B cell (primary cell): Measurements from ENCODE around the gene TMEM253. TPM values are rescaled to one million over a fixed set of nuclear protein-coding genes. Genes with fewer than 3 reads are reported as not detected.

ENCODE experiments used
- ATAC-seq: fragments of 200-7000 bp; cut with Tn5 transposase; one replicate; pipeline ENCODE4 v1.10.0; 2021; ENCODE audit warnings: low read depth, mild to moderate bottlenecking, moderate number of reproducible peaks, moderate library complexity
- CTCF ChIA-PET: fragments of 350-600 bp; sonication (Branson Sonifier 250); formaldehyde crosslinking; loops from one replicate; lab custom pipeline; 2021; ENCODE audit warnings: antibody characterized with exemption, inconsistent platforms; lab: Charles Lee
- POLR2A ChIA-PET: fragments of 350-600 bp; sonication (Branson Sonifier 250); formaldehyde crosslinking; loops from one replicate; lab custom pipeline; 2021; ENCODE audit warnings: antibody characterized with exemption; lab: Charles Lee
- DNase-seq: peaks from one replicate; pipeline ENCODE4 v3.0.0; 2013
- H2AFZ ChIP-seq: 2 replicates; pipeline ENCODE4 v1.6.1; 2012; ENCODE audit warnings: mild to moderate bottlenecking, low read depth, low read length; ENCODE audit not compliant: insufficient read depth, poor library complexity, severe bottlenecking
- H3K27ac ChIP-seq, 2 donors: 1 replicate in 1 of 2; 2 replicates in 1 of 2; pipeline ENCODE4 v1.5.1; 2012 to 2013; ENCODE audit warnings: low read length in 2 of 2, mild to moderate bottlenecking in 2 of 2, moderate library complexity in 1 of 2
- H3K27me3 ChIP-seq, 4 experiments: fragments of 200-600 bp in 1 of 4; sonication (generic) in 1 of 4; replicated peaks in 1 of 4; 1 replicate in 2 of 4; 2 replicates in 2 of 4; pipeline versions ENCODE4 v1.6.1 to v1.7.0; 2013 to 2016; ENCODE audit warnings: low read length in 3 of 4, mild to moderate bottlenecking in 2 of 4, mixed read lengths in 1 of 4, moderate library complexity in 1 of 4; ENCODE audit not compliant: insufficient read depth in 4 of 4, control insufficient read depth in 3 of 4; ENCODE audit errors: control extremely low read depth in 1 of 4
- H3K36me3 ChIP-seq, 2 experiments: replicated peaks in 1 of 2; 1 replicate in 1 of 2; 2 replicates in 1 of 2; pipeline versions ENCODE4 v1.6.1 to v1.7.1; 2013; ENCODE audit warnings: low read length in 1 of 2; ENCODE audit not compliant: insufficient read depth in 2 of 2, control insufficient read depth in 1 of 2; ENCODE audit errors: control extremely low read depth in 1 of 2, extremely low read depth in 1 of 2
- H3K4me1 ChIP-seq, 2 donors: fragments of 200-600 bp in 1 of 2; sonication (generic) in 1 of 2; 1 replicate in 1 of 2; 2 replicates in 1 of 2; pipeline versions ENCODE4 v1.5.1 to v1.6.1; 2013 to 2017; ENCODE audit warnings: low read length in 2 of 2; ENCODE audit not compliant: control insufficient read depth in 2 of 2, insufficient read depth in 2 of 2
- H3K4me2 ChIP-seq: replicated peaks from 2 replicates; pipeline ENCODE3; 2012; ENCODE audit warnings: mild to moderate bottlenecking, low read depth, low read length; ENCODE audit not compliant: poor library complexity, severe bottlenecking
- H3K4me3 ChIP-seq, 5 experiments: fragments of 200-600 bp in 1 of 5; sonication (generic) in 1 of 5; 1 replicate in 3 of 5; 2 replicates in 2 of 5; pipeline versions ENCODE4 v1.5.1 to v1.7.0; 2011 to 2016; ENCODE audit warnings: low read length in 4 of 5, mild to moderate bottlenecking in 4 of 5, low read depth in 2 of 5, control low read depth in 1 of 5, moderate library complexity in 1 of 5; ENCODE audit not compliant: insufficient read depth in 1 of 5; ENCODE audit errors: control extremely low read depth in 1 of 5, extremely low read depth in 1 of 5
- H3K79me2 ChIP-seq: fragments of 200-600 bp; sonication (generic); one replicate; pipeline ENCODE4 v1.6.0; 2016; ENCODE audit warnings: low read length; ENCODE audit not compliant: control insufficient read depth, insufficient read depth
- H3K9ac ChIP-seq: fragments of 200-600 bp; sonication (generic); 2 replicates; pipeline ENCODE4 v1.6.1; 2017; ENCODE audit warnings: mild to moderate bottlenecking, low read length, moderate library complexity
- H3K9me3 ChIP-seq, 3 donors: one replicate each; pipeline versions ENCODE4 v1.6.1 to v1.7.1; 2013; ENCODE audit warnings: low read length in 2 of 3; ENCODE audit not compliant: control insufficient read depth in 2 of 3, insufficient read depth in 1 of 3; ENCODE audit errors: control extremely low read depth in 1 of 3
- H4K20me1 ChIP-seq: 2 replicates; pipeline ENCODE4 v1.6.0; 2012; ENCODE audit warnings: mild to moderate bottlenecking, low read length; ENCODE audit not compliant: insufficient read depth, control insufficient read depth, poor library complexity, severe bottlenecking
- H3K27ac Mint-ChIP-seq: one replicate; pipeline ENCODE4 v1.8.0; 2021; ENCODE audit warnings: mixed read lengths
- H3K27me3 Mint-ChIP-seq: one replicate; pipeline ENCODE4 v1.8.0; 2021; ENCODE audit warnings: mixed read lengths
- H3K4me1 Mint-ChIP-seq: one replicate; pipeline ENCODE4 v1.8.0; 2021; ENCODE audit warnings: mixed read lengths
- H3K4me3 Mint-ChIP-seq: one replicate; pipeline ENCODE4 v1.8.0; 2021; ENCODE audit warnings: mixed read lengths
- H3K9me3 Mint-ChIP-seq: one replicate; pipeline ENCODE4 v1.8.0; 2022; ENCODE audit warnings: mixed read lengths; ENCODE audit not compliant: insufficient read depth
- EZH2 ChIP-seq: IDR thresholded peaks from 2 replicates; pipeline ENCODE4 v1.6.1; 2012; ENCODE audit warnings: borderline replicate concordance, low read depth, mild to moderate bottlenecking, moderate library complexity, low read length; ENCODE audit not compliant: insufficient read depth, poor library complexity, severe bottlenecking
- WGBS: methylation state at CpG from one replicate; pipeline ENCODE4 v1.1.5; 2013; ENCODE audit warnings: missing lambda C conversion rate; ENCODE audit not compliant: insufficient coverage; 5-methylcytosine and 5-hydroxymethylcytosine counted together
- intact Hi-C: fragments of 100-400 bp; cut with micrococcal nuclease; formaldehyde crosslinking; loops from one replicate; pipeline ENCODE4 v1.10.0; 2022
- polyA plus RNA-seq: library from polyadenylated mRNA; depleted of rRNA; stranded (reverse); fragments of >200 nt; gene quantifications from 2 replicates; pipeline ENCODE4 v1.2.3, GENCODE V29; 2012
- total RNA-seq, 2 donors: library from RNA; stranded (reverse); fragments of 120-200 nt in 1 of 2; gene quantifications; 1 replicate in 1 of 2; 2 replicates in 1 of 2; pipeline versions ENCODE4 v1.2.3 to v1.2.4, GENCODE V29; 2013 to 2022
- TF ChIP-seq, protein P1 (sequence below): fragments of 200-600 bp; IDR thresholded peaks from one replicate; pipeline ENCODE4 v1.8.0; 2022; ENCODE audit warnings: antibody characterized with exemption, mild to moderate bottlenecking

TMEM253 gene
- total and polyA plus RNA-seq, 2 donors (not counting 1 experiment from before 2014, with no cell fraction given), result not detected

DNA sequence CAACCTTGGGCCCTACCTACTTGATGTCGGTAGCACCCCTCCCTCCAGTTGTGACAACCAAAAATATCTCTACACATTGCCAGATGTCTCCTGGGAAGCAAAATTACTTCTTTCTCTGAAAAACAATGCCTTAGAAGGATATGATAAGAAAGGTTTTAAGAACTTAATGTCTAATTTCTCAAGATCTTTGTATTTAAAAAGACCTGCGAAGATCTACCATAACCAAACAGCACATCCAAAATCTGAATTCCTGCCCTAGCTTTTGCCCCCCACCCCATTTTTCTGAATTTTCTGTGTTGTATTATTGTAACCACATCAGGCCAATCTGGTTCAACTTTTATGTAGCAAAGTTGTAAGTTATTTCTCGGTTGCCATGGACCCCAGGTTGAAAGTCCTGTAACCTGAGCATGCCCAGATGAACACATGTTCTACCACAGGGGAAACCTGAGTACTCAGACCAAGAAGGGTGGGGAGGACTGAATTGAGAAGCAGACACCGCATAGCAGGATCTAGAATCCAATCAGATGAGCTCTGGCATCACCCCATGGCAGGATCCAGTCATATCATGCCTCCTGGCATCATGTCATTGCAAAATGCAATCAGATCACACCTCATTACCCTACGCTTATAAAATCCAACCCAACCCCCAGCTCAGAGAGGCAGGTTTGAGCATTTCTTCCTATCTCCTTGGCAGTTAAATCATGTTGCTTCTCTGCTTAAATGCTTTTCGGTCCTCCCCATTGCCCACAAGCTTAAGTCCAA, 8.7 kb downstream of the TMEM253 start:
- ATAC-seq (no peak), DNase-seq (no peak)
- H3K27me3 ChIP-seq, result no peaks in the 10 kb centered on the region
- ChIA-PET POLR2A (no interaction called here), CTCF (interaction anchor here (0.7 to 11.8 kb wide), 11 partner anchors 14 to 250 kb away, joined by 3 to 348 read pairs (median 4); partner anchors contain the start of gene ARHGEF40)
- H3K4me3 ChIP-seq, result no peak overlapping the region
- no peak overlapping the region for H3K9ac ChIP-seq
- intact Hi-C loops, result loop anchor here (10.0 kb wide), 1 partner anchor 495 kb away; no protein-coding TSS in a partner anchor
- TF ChIP-seq, protein P1, sequence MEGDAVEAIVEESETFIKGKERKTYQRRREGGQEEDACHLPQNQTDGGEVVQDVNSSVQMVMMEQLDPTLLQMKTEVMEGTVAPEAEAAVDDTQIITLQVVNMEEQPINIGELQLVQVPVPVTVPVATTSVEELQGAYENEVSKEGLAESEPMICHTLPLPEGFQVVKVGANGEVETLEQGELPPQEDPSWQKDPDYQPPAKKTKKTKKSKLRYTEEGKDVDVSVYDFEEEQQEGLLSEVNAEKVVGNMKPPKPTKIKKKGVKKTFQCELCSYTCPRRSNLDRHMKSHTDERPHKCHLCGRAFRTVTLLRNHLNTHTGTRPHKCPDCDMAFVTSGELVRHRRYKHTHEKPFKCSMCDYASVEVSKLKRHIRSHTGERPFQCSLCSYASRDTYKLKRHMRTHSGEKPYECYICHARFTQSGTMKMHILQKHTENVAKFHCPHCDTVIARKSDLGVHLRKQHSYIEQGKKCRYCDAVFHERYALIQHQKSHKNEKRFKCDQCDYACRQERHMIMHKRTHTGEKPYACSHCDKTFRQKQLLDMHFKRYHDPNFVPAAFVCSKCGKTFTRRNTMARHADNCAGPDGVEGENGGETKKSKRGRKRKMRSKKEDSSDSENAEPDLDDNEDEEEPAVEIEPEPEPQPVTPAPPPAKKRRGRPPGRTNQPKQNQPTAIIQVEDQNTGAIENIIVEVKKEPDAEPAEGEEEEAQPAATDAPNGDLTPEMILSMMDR, result no peak
- TF ChIP-seq EZH2, result no peak
- Mint-ChIP-seq H3K27me3 (no peaks in the 10 kb centered on the region), H3K4me3 (no peak overlapping the region), H3K4me1 (peaks cover 6% of the 10 kb centered on the region), H3K9me3 (no peaks in the 10 kb centered on the region), H3K27ac (no peak overlapping the region)
- no peak overlapping the region for H3K4me2 ChIP-seq
- no peak overlapping the region for H2AFZ ChIP-seq
- no peaks in the 10 kb centered on the region for H4K20me1 ChIP-seq
- no peaks in the 10 kb centered on the region for H3K79me2 ChIP-seq
- H3K36me3 ChIP-seq, result no peaks in the 10 kb centered on the region
- 72% methylated on average over 4 of the region's 6 CpGs for WGBS
- H3K4me1 ChIP-seq, result peaks cover 6 to 8% of the 10 kb centered on the region in 2 donors
- H3K9me3 ChIP-seq, result no peaks in the 10 kb centered on the region
- H3K27ac ChIP-seq, result no peak overlapping the region

DNA sequence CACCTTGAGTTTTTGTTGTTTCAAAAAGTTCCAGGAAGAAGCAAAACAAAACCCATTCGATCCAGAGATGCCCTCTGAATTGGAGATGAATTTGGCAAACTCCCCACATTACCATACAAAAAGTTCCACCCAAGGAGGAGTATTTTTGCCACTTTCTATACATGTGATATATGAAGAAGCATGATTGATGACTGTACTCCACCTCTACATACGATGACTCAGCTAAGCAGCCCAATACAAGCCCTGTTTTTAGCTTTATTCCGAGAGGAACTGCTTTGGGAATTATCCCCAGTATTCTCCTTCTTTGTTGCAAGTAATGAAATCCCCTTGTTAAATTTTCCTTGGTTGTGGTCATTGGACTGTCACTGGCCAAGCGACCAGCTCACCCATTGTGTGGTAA, 11.4 kb downstream of the TMEM253 start:
- Mint-ChIP-seq H3K4me3 (no peak overlapping the region), H3K9me3 (no peaks in the 10 kb centered on the region), H3K27ac (no peak overlapping the region), H3K27me3 (no peaks in the 10 kb centered on the region), H3K4me1 (no peaks in the 10 kb centered on the region)
- no peaks in the 10 kb centered on the region for H3K4me1 ChIP-seq
- H3K9ac ChIP-seq, result no peak overlapping the region
- H3K4me3 ChIP-seq, result no peak overlapping the region
- no CpG with 5 or more reads among the region's 4 CpGs for WGBS
- TF ChIP-seq, protein P1, result no peak
- no peak for TF ChIP-seq EZH2
- ATAC-seq (no peak), DNase-seq (no peak)
- H3K79me2 ChIP-seq, result no peaks in the 10 kb centered on the region
- no peak overlapping the region for H3K4me2 ChIP-seq
- H3K36me3 ChIP-seq, result no peaks in the 10 kb centered on the region
- H3K27ac ChIP-seq, result no peak overlapping the region
- POLR2A ChIA-PET, result no interaction called here
- H3K9me3 ChIP-seq, result no peaks in the 10 kb centered on the region
- no peaks in the 10 kb centered on the region for H4K20me1 ChIP-seq
- no peaks in the 10 kb centered on the region for H3K27me3 ChIP-seq
- H2AFZ ChIP-seq, result no peak overlapping the region
- intact Hi-C loops, result no loop called here
- CTCF ChIA-PET, result interaction anchor here (1.0 to 1.6 kb wide), 2 partner anchors 20 to 24 kb away, joined by 3 read pairs; no protein-coding TSS in a partner anchor
